ENCODE measurements around the gene FGFR2. TPM values are rescaled to one million over a fixed set of nuclear protein-coding genes. Genes with fewer than 3 reads are reported as not detected.

Gene FGFR2
- total RNA-seq, 1 donor from 2014 or later: 88.3 TPM

DNA sequence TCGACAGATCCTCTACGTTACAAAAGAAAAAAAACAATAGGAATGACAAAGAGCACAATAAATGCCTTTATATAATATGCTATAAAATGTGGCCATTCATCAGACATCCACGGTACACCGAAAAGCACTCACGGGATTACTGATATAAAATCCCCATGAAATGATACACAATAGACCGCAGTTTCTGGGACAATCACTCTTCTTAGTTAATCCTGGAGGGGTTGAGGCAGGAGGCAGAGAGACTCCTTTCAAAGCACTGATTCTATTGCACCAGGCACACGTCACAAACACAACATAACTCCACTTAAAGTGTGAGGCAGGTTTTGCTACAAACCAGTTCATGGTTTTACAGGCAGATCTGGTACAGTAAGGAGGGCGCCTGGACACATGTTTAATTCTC is 113.8 kb downstream of the FGFR2 start:
- DNase-seq (ENCODE audit: low spot score in 2 of 2, unreplicated experiment in 2 of 2): no peak
- H3K36me3 Mint-ChIP-seq: peaks cover 65% of the 10 kb centered on the region
- no peak overlapping the region for H3K4me3 Mint-ChIP-seq
- H3K9me3 Mint-ChIP-seq: no peaks in the 10 kb centered on the region
- peak overlapping the region; percentile 35 for H3K27ac Mint-ChIP-seq
- no peaks in the 10 kb centered on the region for H3K27me3 Mint-ChIP-seq (ENCODE audit: low read depth)
- TF ChIP-seq CTCF (IDR thresholded peaks at IDR 0.05; ENCODE audit: unreplicated experiment): no peak
- H3K4me1 Mint-ChIP-seq: peaks cover 22% of the 10 kb centered on the region

- Mint-ChIP-seq H3K36me3 (peaks cover 62% of the 10 kb centered on the region), H3K27me3 (ENCODE audit: low read depth) (no peaks in the 10 kb centered on the region), H3K9me3 (no peaks in the 10 kb centered on the region), H3K4me1 (peaks cover 22% of the 10 kb centered on the region), H3K4me3 (no peak overlapping the region), H3K27ac (peak overlapping the region; percentile 83)
- TF ChIP-seq CTCF (IDR thresholded peaks at IDR 0.05; ENCODE audit: unreplicated experiment): no peak
- DNase-seq (ENCODE audit: low spot score in 2 of 2, unreplicated experiment in 2 of 2): no peak
Observed at GRCh38 chr10:121481180-121481579, 117.1 kb downstream of the FGFR2 start.

DNA sequence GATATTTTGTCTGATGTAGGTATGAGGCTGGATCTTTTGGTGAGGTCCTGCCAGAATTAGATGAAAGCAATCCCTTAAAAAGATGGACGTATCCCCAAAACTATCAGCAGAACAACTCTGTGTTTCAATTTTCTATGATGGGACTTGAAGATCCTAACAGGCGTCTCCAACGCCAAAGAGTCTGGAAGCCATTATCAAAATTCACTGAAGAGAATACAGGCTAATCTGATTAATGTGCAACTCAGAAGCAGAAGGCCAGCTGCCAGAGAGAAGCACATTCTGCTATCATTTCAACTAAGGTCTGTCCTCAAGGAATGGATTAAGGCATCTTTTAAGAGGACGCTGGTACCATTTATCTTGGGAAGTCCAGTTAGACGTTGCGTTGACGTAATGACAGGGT is 119.7 kb downstream of the FGFR2 start:
- H3K4me3 Mint-ChIP-seq: no peak overlapping the region
- H3K4me1 Mint-ChIP-seq: peaks cover 22% of the 10 kb centered on the region
- H3K9me3 Mint-ChIP-seq: peaks cover 5% of the 10 kb centered on the region
- no peak for TF ChIP-seq CTCF (IDR thresholded peaks at IDR 0.05; ENCODE audit: unreplicated experiment)
- peaks cover 46% of the 10 kb centered on the region for H3K36me3 Mint-ChIP-seq
- H3K27me3 Mint-ChIP-seq (ENCODE audit: low read depth): no peaks in the 10 kb centered on the region
- no peak overlapping the region for H3K27ac Mint-ChIP-seq
- DNase-seq (ENCODE audit: low spot score in 2 of 2, unreplicated experiment in 2 of 2): no peak

GRCh38 chr10:121469797-121470606 is 128.2 kb downstream of the FGFR2 start:
- no peaks in the 10 kb centered on the region for H3K36me3 Mint-ChIP-seq
- H3K27ac Mint-ChIP-seq: no peak overlapping the region
- H3K27me3 Mint-ChIP-seq (ENCODE audit: low read depth): no peaks in the 10 kb centered on the region
- no peak overlapping the region for H3K4me3 Mint-ChIP-seq
- no peak for DNase-seq (ENCODE audit: low spot score in 2 of 2, unreplicated experiment in 2 of 2)
- no peak for TF ChIP-seq CTCF (IDR thresholded peaks at IDR 0.05; ENCODE audit: unreplicated experiment)
- peaks cover 17% of the 10 kb centered on the region for H3K4me1 Mint-ChIP-seq
- H3K9me3 Mint-ChIP-seq: no peaks in the 10 kb centered on the region

DNA sequence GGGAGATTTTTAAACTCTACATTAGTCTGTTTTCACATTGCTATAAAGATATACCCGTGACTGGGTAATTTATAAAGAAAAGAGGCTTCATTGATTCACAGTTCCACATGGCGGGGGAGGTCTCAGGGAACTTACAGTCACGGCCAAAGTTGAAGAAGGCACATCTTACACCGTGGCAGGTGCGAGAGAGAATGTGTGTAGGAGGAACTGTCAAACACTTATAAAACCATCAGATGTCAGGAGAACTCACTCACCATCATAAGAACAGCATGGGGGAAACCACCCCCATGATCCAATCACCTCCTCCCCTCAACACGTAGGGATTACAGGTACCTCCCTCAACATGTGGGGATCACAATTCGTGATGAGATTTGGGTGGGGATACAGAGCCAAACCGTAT is 129.5 kb downstream of the FGFR2 start:
- Mint-ChIP-seq H3K36me3 (no peaks in the 10 kb centered on the region), H3K27me3 (ENCODE audit: low read depth) (peaks cover 2% of the 10 kb centered on the region), H3K4me1 (peaks cover 17% of the 10 kb centered on the region), H3K27ac (no peak overlapping the region), H3K9me3 (no peaks in the 10 kb centered on the region), H3K4me3 (no peak overlapping the region)
- DNase-seq (ENCODE audit: low spot score in 2 of 2, unreplicated experiment in 2 of 2): no peak
- TF ChIP-seq CTCF (IDR thresholded peaks at IDR 0.05; ENCODE audit: unreplicated experiment): no peak
